HepG2 (cell line): Measurements from ENCODE around the gene KIAA0232. TPM values are rescaled to one million over a fixed set of nuclear protein-coding genes. Genes with fewer than 3 reads are reported as not detected.

Experiments
- ATAC-seq: fragments of 200-7000 bp; cut with Tn5 transposase; 3 replicates; pipeline ENCODE4 v1.9.1; 2020; ENCODE audit warnings: mild to moderate bottlenecking, moderate library complexity
- BruUV-seq: library from RNA; stranded (reverse); fragments of 400-500 nt; replicated peaks from 2 replicates; lab custom pipeline; 2021; lab: Mats Ljungman, UMichigan
- CTCF ChIA-PET: fragments of 300-600 bp; formaldehyde crosslinking; extraction: SDS; loops from one replicate; lab custom pipeline; 2021; ENCODE audit warnings: low total read pairs, inconsistent platforms, low intra/inter-chr PET ratio; lab: Yijun Ruan, JAX
- POLR2A ChIA-PET: fragments of 350-600 bp; sonication (Branson Sonifier 250); formaldehyde crosslinking; loops from one replicate; lab custom pipeline; 2020; ENCODE audit warnings: antibody characterized with exemption, inconsistent platforms; lab: Yijun Ruan, JAX
- DNase-seq: peaks from one replicate; pipeline ENCODE4 v3.0.0-alpha.2; 2015; ENCODE audit warnings: low spot score
- FAIRE-seq: peaks from 3 replicates; lab custom pipeline; 2011; peaks lifted over from hg19 to GRCh38; lab: Jason Lieb, UNC
- H2AFZ ChIP-seq: one replicate; pipeline ENCODE4 v1.6.1; 2011; ENCODE audit warnings: low read length, inconsistent platforms
- H3K27ac ChIP-seq: fragments of 300-600 bp; 3 replicates; pipeline ENCODE4 v1.8.0; 2011; ENCODE audit warnings: mixed run types, mild to moderate bottlenecking, mixed read lengths, low read length, inconsistent platforms; ENCODE audit not compliant: insufficient read depth; ENCODE audit errors: extremely low read length
- H3K27me3 ChIP-seq, 2 experiments: fragments of 200-600 bp in 1 of 2; 2 replicates in 1 of 2; 3 replicates in 1 of 2; pipeline versions ENCODE4 v1.6.0 to v1.8.0; 2011; ENCODE audit warnings: low read length in 2 of 2, mild to moderate bottlenecking in 2 of 2, moderate library complexity in 2 of 2, inconsistent platforms in 1 of 2; ENCODE audit not compliant: insufficient read depth in 2 of 2, control insufficient read depth in 1 of 2
- H3K36me3 ChIP-seq, 2 experiments: fragments of 200-600 bp in 1 of 2; replicated peaks in 1 of 2; 2 replicates in 1 of 2; 3 replicates in 1 of 2; pipeline versions ENCODE4 v1.5.1 to v1.8.0; 2011; ENCODE audit warnings: low read length in 2 of 2, inconsistent platforms in 1 of 2; ENCODE audit not compliant: insufficient read depth in 2 of 2, control insufficient read depth in 1 of 2
- H3K4me1 ChIP-seq: 2 replicates; pipeline ENCODE4 v1.5.1; 2012; ENCODE audit warnings: low read length, inconsistent platforms; ENCODE audit not compliant: insufficient read depth
- H3K4me2 ChIP-seq: 2 replicates; pipeline ENCODE4 v1.6.0; 2011; ENCODE audit warnings: low read depth, low read length, inconsistent platforms
- H3K4me3 ChIP-seq, 3 experiments: fragments of 200-600 bp in 1 of 3; sonication (generic), shearing (Covaris generic) in 1 of 3; replicated peaks in 1 of 3; 2 replicates each; pipeline ENCODE4 v1.5.1; 2011 to 2016; ENCODE audit warnings: low read length in 3 of 3, inconsistent platforms in 2 of 3, low read depth in 2 of 3, mild to moderate bottlenecking in 2 of 3, control low read depth in 1 of 3, mixed read lengths in 1 of 3; ENCODE audit not compliant: insufficient read depth in 1 of 3
- H3K79me2 ChIP-seq: one replicate; pipeline ENCODE4 v1.6.1; 2011; ENCODE audit warnings: low read length, inconsistent platforms; ENCODE audit not compliant: insufficient read depth
- H3K9ac ChIP-seq: 2 replicates; pipeline ENCODE4 v1.6.0; 2011; ENCODE audit warnings: mild to moderate bottlenecking, low read depth, low read length, inconsistent platforms; ENCODE audit not compliant: insufficient read depth
- H3K9me3 ChIP-seq: 2 replicates; pipeline ENCODE4 v1.5.1; 2012; ENCODE audit warnings: mild to moderate bottlenecking, low read length
- H4K20me1 ChIP-seq: 2 replicates; pipeline ENCODE4 v1.6.0; 2011; ENCODE audit warnings: inconsistent platforms, mild to moderate bottlenecking, low read length, moderate library complexity; ENCODE audit not compliant: insufficient read depth
- CEBPB ChIP-seq: IDR thresholded peaks from 2 replicates; pipeline ENCODE4 v1.6.1; 2011; ENCODE audit warnings: low read depth, low read length, improper control_type of control experiment, borderline replicate concordance
- FIP1L1 ChIP-seq: fragments of 200-400 bp; formaldehyde crosslinking; IDR thresholded peaks from 2 replicates; pipeline ENCODE4 v1.6.1; 2018; ENCODE audit warnings: low read depth, mild to moderate bottlenecking, low read length, moderate library complexity, borderline replicate concordance; ENCODE audit not compliant: insufficient read depth
- KDM1A ChIP-seq: IDR thresholded peaks from 2 replicates; pipeline ENCODE4 v1.6.1; 2016; ENCODE audit warnings: missing compliant biosample characterization
- KLF16 ChIP-seq, 2 experiments: sonication (generic) in 1 of 2; formaldehyde crosslinking in 1 of 2; IDR thresholded peaks; 2 replicates each; pipeline versions ENCODE4 v1.6.1 to v1.8.0; 2016 to 2023; ENCODE audit warnings: missing genetic modification reagents in 2 of 2, missing compliant biosample characterization in 1 of 2
- KLF9 ChIP-seq: IDR thresholded peaks from 2 replicates; pipeline ENCODE4 v1.6.1; 2016; ENCODE audit warnings: low read depth
- RFXANK ChIP-seq: IDR thresholded peaks from 2 replicates; pipeline ENCODE4 v1.6.1; 2016
- TP53 ChIP-seq: sonication (generic); formaldehyde crosslinking; conservative IDR thresholded peaks from 2 replicates; pipeline ENCODE4 v1.4.0; 2020; ENCODE audit warnings: missing genetic modification reagents
- ZBTB20 ChIP-seq: sonication (generic); formaldehyde crosslinking; IDR thresholded peaks from 2 replicates; pipeline ENCODE4 v1.8.1; 2023; ENCODE audit warnings: missing genetic modification reagents, low read depth, mild to moderate bottlenecking, borderline replicate concordance
- ZFP36 ChIP-seq: fragments of 150-350 bp; IDR thresholded peaks from 2 replicates; pipeline ENCODE4 v1.6.1; 2018; ENCODE audit warnings: borderline replicate concordance, low read length, low read depth; ENCODE audit not compliant: partially characterized antibody
- ZNF260 ChIP-seq: sonication (generic); formaldehyde crosslinking; IDR thresholded peaks from 2 replicates; pipeline ENCODE4 v1.4.0; 2020; ENCODE audit warnings: missing genetic modification reagents, low read depth, mild to moderate bottlenecking, borderline replicate concordance
- ZNF263 ChIP-seq: sonication (generic); formaldehyde crosslinking; IDR thresholded peaks from 2 replicates; pipeline ENCODE4 v1.4.0; 2020; ENCODE audit warnings: missing genetic modification reagents
- ZNF292 ChIP-seq: sonication (generic); formaldehyde crosslinking; IDR thresholded peaks from 2 replicates; pipeline ENCODE4 v1.8.1; 2022; ENCODE audit warnings: mild to moderate bottlenecking, low read depth, missing genetic modification reagents, borderline replicate concordance
- ZNF629 ChIP-seq: sonication (generic); formaldehyde crosslinking; conservative IDR thresholded peaks from 2 replicates; pipeline ENCODE4 v1.5.0; 2020; ENCODE audit warnings: missing genetic modification reagents
- ZNF646 ChIP-seq: sonication (generic); formaldehyde crosslinking; IDR thresholded peaks from 2 replicates; pipeline ENCODE4 v1.9.0; 2021; ENCODE audit warnings: mild to moderate bottlenecking, missing genetic modification reagents
- ZNF674 ChIP-seq: sonication (generic); formaldehyde crosslinking; IDR thresholded peaks from 2 replicates; pipeline ENCODE4 v1.5.0; 2020; ENCODE audit warnings: low read depth, mild to moderate bottlenecking, missing genetic modification reagents
- ZNF841 ChIP-seq: sonication (generic); formaldehyde crosslinking; IDR thresholded peaks from 2 replicates; pipeline ENCODE4 v1.8.1; 2023; ENCODE audit warnings: missing genetic modification reagents, borderline replicate concordance
- ZSCAN12 ChIP-seq: sonication (generic); formaldehyde crosslinking; IDR thresholded peaks from 2 replicates; pipeline ENCODE4 v1.9.0; 2021; ENCODE audit warnings: mild to moderate bottlenecking, missing genetic modification reagents
- WGBS: methylation state at CpG from one replicate; pipeline ENCODE4 v1.1.6; 2017; ENCODE audit warnings: low lambda C conversion rate; 5-methylcytosine and 5-hydroxymethylcytosine counted together
- in situ Hi-C: cut with HindIII; loops from 2 replicates; pipeline ENCODE4 v1.10.0; 2017; ENCODE audit warnings: low pct_unique_long_range_greater_than_20kb; ENCODE audit not compliant: extremely low pct_ligation_motif_present
- intact Hi-C: fragments of 100-400 bp; cut with micrococcal nuclease; formaldehyde crosslinking; loops from one replicate; pipeline ENCODE4 v1.10.0; 2022; ENCODE audit not compliant: unreplicated experiment
- polyA plus RNA-seq, 8 experiments: library from polyadenylated mRNA; depleted of rRNA in 3 of 8; stranded (reverse) in 7 of 8; unstranded in 1 of 8; fragments of >200 nt; fragmentation: Illumina TruSeq in 4 of 8; extraction: Trizol in 4 of 8; gene quantifications; 2 replicates each; pipeline versions ENCODE4 v1.2.1 to v1.2.3, GENCODE V29; 2011 to 2016; ENCODE audit warnings: low read depth in 4 of 8, missing spikeins in 1 of 8, mixed read lengths in 1 of 8; ENCODE audit not compliant: insufficient read depth in 1 of 8
- total RNA-seq, 5 experiments: library from RNA; depleted of rRNA; stranded (reverse); fragments of >200 nt; fragmentation: Illumina TruSeq; extraction: Trizol; gene quantifications; 2 replicates each; pipeline ENCODE4 v1.2.3, GENCODE V29; 2016; ENCODE audit warnings: low read depth in 1 of 5
- TF ChIP-seq, protein P1 (sequence below): sonication (generic); formaldehyde crosslinking; IDR thresholded peaks from 2 replicates; pipeline ENCODE4 v1.5.0; 2020; ENCODE audit warnings: mild to moderate bottlenecking, missing genetic modification reagents, moderate library complexity

The KIAA0232 gene
- total and polyA plus RNA-seq, 2 of the 13 experiments (the other 11 are each of a cell fraction or from before 2014, with no cell fraction given), result 7.8 to 17.1 TPM

DNA sequence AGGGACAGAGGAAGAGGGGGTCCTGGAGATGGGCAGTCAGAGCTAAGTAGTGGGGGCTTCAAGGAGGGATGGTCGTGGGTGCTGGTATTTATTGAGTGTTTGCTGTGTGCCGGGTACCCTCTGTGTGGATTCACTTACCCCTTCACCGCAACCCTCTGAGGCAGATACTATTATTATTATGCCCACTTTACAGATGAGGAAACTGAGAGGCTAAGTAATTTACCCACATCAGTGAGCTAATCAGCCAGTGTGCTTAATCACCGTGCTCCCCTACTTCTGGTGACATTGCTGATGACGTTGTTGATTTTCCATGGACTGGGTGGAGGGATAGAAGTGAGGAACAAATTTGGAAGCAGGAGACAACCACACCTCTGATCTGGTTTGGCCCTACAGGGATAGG is 4.1 kb upstream of the KIAA0232 start:
- Histone ChIP-seq H3K36me3 (no peaks in the 10 kb centered on the region), H3K27me3 (no peaks in the 10 kb centered on the region), H3K4me1 (peaks cover 85% of the 10 kb centered on the region), H3K79me2 (peaks cover 3% of the 10 kb centered on the region), H2AFZ (no peak overlapping the region), H3K4me2 (0 out of 2 replicates have a peak overlapping the region, but pooled peaks have one; percentile 59), H3K27ac (no peak overlapping the region), H3K4me3 (no peak overlapping the region), H3K9ac (no peak overlapping the region), H4K20me1 (no peaks in the 10 kb centered on the region), H3K9me3 (no peaks in the 10 kb centered on the region)
- CTCF ChIA-PET, result no interaction called here
- no peak for ATAC-seq
- DNase-seq, result no peak
- no peak for FAIRE-seq
- POLR2A ChIA-PET, result interaction anchor here (1.1 to 1.7 kb wide), 6 partner anchors 10 to 69 kb away, joined by 4 to 9 read pairs (median 4); partner anchors contain the start of gene MRFAP1L1
- intact Hi-C loops, result loop anchor here (2.0 kb wide), 2 partner anchors 26 to 58 kb away; no protein-coding TSS in a partner anchor
- 56% methylated on average over 5 of the region's 5 CpGs for WGBS
- in situ Hi-C loops, result no loop called here
- BruUV-seq, result no TSS peak
- TF ChIP-seq CEBPB (no peak), ZNF263 (CRISPR knock-in tag) (peak; percentile 50; the same call in 1 of the 2 replicates), ZNF629 (CRISPR knock-in tag) (peak; percentile 90), TP53 (no peak), ZNF674 (CRISPR knock-in tag) (no peak), ZBTB20 (CRISPR knock-in tag) (no peak), ZFP36 (no peak), ZNF646 (CRISPR knock-in tag) (no peak), FIP1L1 (no peak), ZNF260 (CRISPR knock-in tag) (no peak), ZNF841 (no peak), KDM1A (0 out of 2 replicates have a peak, but pooled peaks have one; percentile 61), ZNF292 (no peak), KLF9 (CRISPR knock-in tag) (no peak), KLF16 (CRISPR knock-in tag; IDR thresholded peaks at IDR 0.05) (no peak), ZSCAN12 (CRISPR knock-in tag) (no peak), RFXANK (CRISPR knock-in tag) (no peak)
- TF ChIP-seq, protein P1, sequence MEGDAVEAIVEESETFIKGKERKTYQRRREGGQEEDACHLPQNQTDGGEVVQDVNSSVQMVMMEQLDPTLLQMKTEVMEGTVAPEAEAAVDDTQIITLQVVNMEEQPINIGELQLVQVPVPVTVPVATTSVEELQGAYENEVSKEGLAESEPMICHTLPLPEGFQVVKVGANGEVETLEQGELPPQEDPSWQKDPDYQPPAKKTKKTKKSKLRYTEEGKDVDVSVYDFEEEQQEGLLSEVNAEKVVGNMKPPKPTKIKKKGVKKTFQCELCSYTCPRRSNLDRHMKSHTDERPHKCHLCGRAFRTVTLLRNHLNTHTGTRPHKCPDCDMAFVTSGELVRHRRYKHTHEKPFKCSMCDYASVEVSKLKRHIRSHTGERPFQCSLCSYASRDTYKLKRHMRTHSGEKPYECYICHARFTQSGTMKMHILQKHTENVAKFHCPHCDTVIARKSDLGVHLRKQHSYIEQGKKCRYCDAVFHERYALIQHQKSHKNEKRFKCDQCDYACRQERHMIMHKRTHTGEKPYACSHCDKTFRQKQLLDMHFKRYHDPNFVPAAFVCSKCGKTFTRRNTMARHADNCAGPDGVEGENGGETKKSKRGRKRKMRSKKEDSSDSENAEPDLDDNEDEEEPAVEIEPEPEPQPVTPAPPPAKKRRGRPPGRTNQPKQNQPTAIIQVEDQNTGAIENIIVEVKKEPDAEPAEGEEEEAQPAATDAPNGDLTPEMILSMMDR (CRISPR knock-in tag), result no peak
